ENCODE data around the gene PROX2.

The PROX2 gene

GRCh38 chr14:74879427-74880182 lies 3.7 kb upstream of the PROX2 start:
- no peak for DNase-seq

GRCh38 chr14:74875204-74875603 lies 741 bp downstream of the PROX2 start:
- DNase-seq = no peak

- DNase-seq = peak; percentile 7
Measured at GRCh38 chr14:74871819-74872218, 4.1 kb downstream of the PROX2 start.

GRCh38 chr14:74868739-74869138 lies 7.2 kb downstream of the PROX2 start:
- no peak for DNase-seq

GRCh38 chr14:74867673-74868072 lies 8.3 kb downstream of the PROX2 start:
- DNase-seq = no peak

GRCh38 chr14:74866708-74867389 lies 9.1 kb downstream of the PROX2 start:
- DNase-seq = no peak

GRCh38 chr14:74865156-74865555 lies 10.8 kb downstream of the PROX2 start:
- no peak for DNase-seq

GRCh38 chr14:74864198-74864597 lies 11.7 kb downstream of the PROX2 start:
- DNase-seq = no peak

- DNase-seq = no peak
Measured at GRCh38 chr14:74863274-74863673, 12.7 kb downstream of the PROX2 start.

GRCh38 chr14:74861734-74862090 lies 14.2 kb downstream of the PROX2 start:
- no peak for DNase-seq

- peak; percentile 76 for DNase-seq
Measured at GRCh38 chr14:74860899-74861733, 14.8 kb downstream of the PROX2 start.

- no peak for DNase-seq
Measured at GRCh38 chr14:74859757-74860552, 16.0 kb downstream of the PROX2 start.

GRCh38 chr14:74858022-74858421 lies 17.9 kb downstream of the PROX2 start:
- no peak for DNase-seq

GRCh38 chr14:74856366-74856765 lies 19.6 kb downstream of the PROX2 start:
- DNase-seq = no peak

- no peak for DNase-seq
Measured at GRCh38 chr14:74855945-74856344, 20.0 kb downstream of the PROX2 start.

GRCh38 chr14:74855021-74855420 lies 20.9 kb downstream of the PROX2 start:
- no peak for DNase-seq

- DNase-seq = no peak
Measured at GRCh38 chr14:74853581-74853980, 22.4 kb downstream of the PROX2 start.

GRCh38 chr14:74852922-74853530 lies 22.9 kb downstream of the PROX2 start:
- DNase-seq = no peak

GRCh38 chr14:74848768-74849167 lies 27.2 kb downstream of the PROX2 start:
- no peak for DNase-seq

- no peak for DNase-seq
Measured at GRCh38 chr14:74846968-74847665, 28.8 kb downstream of the PROX2 start.

- DNase-seq = no peak
Measured at GRCh38 chr14:74846168-74846567, 29.8 kb downstream of the PROX2 start.

- no peak for DNase-seq
Measured at GRCh38 chr14:74843653-74844052, 32.3 kb downstream of the PROX2 start.

Data from NCI-H146 (cell line).